HG03469 (cell line): ENCODE data around the gene SULT1C4.

Experiments used
- ATAC-seq: cut with Tn5 transposase; IDR thresholded peaks from one replicate; pipeline ENCODE4 v1.9.1; 2021; ENCODE audit warnings: mild to moderate bottlenecking, moderate library complexity, moderate number of reproducible peaks; ENCODE audit not compliant: unreplicated experiment

SULT1C4 gene

GRCh38 chr2:108369153-108369552, 8.6 kb upstream of the SULT1C4 start:
- no peak for ATAC-seq

GRCh38 chr2:108370080-108370479, 7.7 kb upstream of the SULT1C4 start:
- no peak for ATAC-seq

GRCh38 chr2:108376774-108377173, 980 bp upstream of the SULT1C4 start:
- no peak for ATAC-seq

GRCh38 chr2:108377401-108377800, 353 bp upstream of the SULT1C4 start:
- ATAC-seq, result no peak

- no peak for ATAC-seq
These were observed 1.1 kb downstream of the SULT1C4 start for GRCh38 chr2:108378851-108379250.

GRCh38 chr2:108382196-108382595, 4.4 kb downstream of the SULT1C4 start:
- ATAC-seq, result no peak

GRCh38 chr2:108383146-108383830, 5.5 kb downstream of the SULT1C4 start:
- no peak for ATAC-seq

- ATAC-seq, result no peak
These were observed 7.1 kb downstream of the SULT1C4 start for GRCh38 chr2:108384662-108385393.

GRCh38 chr2:108385411-108386071, 7.8 kb downstream of the SULT1C4 start:
- peak; percentile 76 for ATAC-seq

- ATAC-seq, result no peak
These were observed 10.3 kb downstream of the SULT1C4 start for GRCh38 chr2:108388045-108388444.

GRCh38 chr2:108390340-108390739, 12.6 kb downstream of the SULT1C4 start:
- no peak for ATAC-seq

GRCh38 chr2:108392029-108392428, 14.3 kb downstream of the SULT1C4 start:
- no peak for ATAC-seq

GRCh38 chr2:108393197-108393596, 15.4 kb downstream of the SULT1C4 start:
- no peak for ATAC-seq

- no peak for ATAC-seq
These were observed 17.4 kb downstream of the SULT1C4 start for GRCh38 chr2:108395155-108395554.

GRCh38 chr2:108396845-108397244, 19.1 kb downstream of the SULT1C4 start:
- ATAC-seq, result no peak

- ATAC-seq, result no peak
These were observed 21.7 kb downstream of the SULT1C4 start for GRCh38 chr2:108399479-108399878.

- no peak for ATAC-seq
These were observed 24.0 kb downstream of the SULT1C4 start for GRCh38 chr2:108401800-108402199.

- no peak for ATAC-seq
These were observed 25.7 kb downstream of the SULT1C4 start for GRCh38 chr2:108403494-108403893.

- no peak for ATAC-seq
These were observed 27.1 kb downstream of the SULT1C4 start for GRCh38 chr2:108404784-108405397.

GRCh38 chr2:108407864-108408729, 30.3 kb downstream of the SULT1C4 start:
- no peak for ATAC-seq

- ATAC-seq, result no peak
These were observed 32.0 kb downstream of the SULT1C4 start for GRCh38 chr2:108409768-108410167.
